HG02571 (cell line): ENCODE results near the gene KDM6B.

ENCODE experiments used
- ATAC-seq: cut with Tn5 transposase; IDR thresholded peaks from one replicate; pipeline ENCODE4 v1.9.1; 2021; ENCODE audit warnings: mild to moderate bottlenecking, moderate library complexity; ENCODE audit not compliant: unreplicated experiment

KDM6B gene

DNA sequence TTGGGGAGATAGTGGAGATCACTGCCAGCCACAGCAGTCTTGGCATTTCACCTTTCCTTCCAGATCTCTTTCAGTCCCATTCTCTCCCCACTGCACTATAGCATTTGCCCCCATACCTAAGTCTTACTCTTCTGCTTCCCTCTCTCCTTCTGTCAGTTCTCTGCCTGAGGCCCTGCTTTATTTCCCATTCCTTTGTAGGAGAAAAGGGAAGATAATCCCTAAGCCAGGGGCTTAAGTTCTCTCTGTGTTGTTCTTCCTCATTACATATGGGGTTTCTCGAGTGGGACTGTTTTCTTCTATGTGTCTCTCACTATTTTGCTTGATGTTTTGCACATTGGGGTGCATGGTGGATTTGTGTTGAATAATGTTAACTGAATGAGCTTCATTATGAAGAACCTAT is 6.4 kb downstream of the KDM6B start:
- no peak for ATAC-seq

DNA sequence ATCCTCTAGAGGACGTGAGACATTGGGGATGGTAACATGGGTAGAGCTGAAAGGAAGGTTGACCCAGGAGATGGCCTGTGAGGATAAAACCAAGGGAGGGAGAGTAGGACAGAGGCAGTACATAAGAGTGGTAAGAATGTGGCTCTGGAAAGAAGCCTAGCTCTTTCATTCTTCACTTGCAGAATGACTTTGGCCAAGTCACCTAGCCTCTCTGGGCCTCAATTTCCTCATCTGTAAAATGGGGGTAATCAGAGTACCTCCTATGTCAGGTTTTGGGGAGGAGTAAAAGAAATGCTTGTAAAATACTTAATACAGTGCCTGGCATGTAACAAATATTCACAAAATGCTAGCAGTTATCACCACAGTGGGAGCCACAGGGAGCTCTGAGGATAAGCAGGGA is 6.9 kb downstream of the KDM6B start:
- ATAC-seq, result no peak

DNA sequence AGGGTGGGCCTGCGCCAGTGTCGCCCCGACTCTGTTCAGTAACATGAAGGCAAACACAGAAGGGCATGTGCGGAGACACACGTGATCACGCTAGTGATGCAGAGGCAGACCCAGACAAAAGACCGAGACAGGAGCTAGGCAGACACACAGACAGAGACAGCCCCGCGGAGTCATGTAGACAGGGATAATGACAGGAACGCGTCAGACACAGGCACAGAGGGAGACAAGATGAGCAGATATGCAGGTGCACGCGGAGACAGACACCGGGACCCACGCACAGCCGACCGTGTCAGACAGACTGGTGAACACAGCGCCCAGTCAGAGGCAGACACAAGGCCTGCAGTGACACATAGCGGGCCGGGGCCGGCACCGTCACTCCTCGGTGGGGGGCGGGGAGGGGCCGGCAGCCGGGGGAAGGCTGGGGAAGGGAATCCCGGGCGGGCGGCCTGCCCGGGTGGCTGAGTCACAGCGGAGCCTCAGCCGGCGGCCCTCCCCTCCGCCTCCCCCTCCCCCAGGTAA is 7.4 kb downstream of the KDM6B start:
- ATAC-seq, result peak; percentile 4

DNA sequence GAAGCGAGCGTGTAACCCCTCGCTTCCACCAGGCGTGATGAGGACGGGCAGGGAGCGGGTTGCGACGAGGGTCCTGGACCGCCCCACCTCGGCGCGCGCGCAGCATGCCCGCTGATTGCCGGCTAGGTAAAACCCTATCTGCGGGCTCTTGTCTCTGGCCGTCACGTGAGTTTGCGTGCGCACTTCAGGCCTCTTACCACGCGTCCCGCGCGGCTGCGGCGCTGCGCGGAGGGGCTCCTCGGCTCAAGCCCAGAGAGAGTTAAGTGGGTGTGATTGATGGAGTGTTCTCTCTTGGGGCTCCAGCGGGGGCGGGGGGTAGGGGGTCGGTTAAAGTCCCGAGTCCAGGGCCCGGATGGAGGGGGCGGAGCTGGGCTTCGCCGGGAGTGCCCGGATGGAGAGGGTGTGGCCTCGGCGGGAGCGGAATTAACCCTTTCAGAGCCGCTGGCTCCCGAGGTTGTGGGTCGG is 7.9 kb downstream of the KDM6B start:
- ATAC-seq, result peak; percentile 11

DNA sequence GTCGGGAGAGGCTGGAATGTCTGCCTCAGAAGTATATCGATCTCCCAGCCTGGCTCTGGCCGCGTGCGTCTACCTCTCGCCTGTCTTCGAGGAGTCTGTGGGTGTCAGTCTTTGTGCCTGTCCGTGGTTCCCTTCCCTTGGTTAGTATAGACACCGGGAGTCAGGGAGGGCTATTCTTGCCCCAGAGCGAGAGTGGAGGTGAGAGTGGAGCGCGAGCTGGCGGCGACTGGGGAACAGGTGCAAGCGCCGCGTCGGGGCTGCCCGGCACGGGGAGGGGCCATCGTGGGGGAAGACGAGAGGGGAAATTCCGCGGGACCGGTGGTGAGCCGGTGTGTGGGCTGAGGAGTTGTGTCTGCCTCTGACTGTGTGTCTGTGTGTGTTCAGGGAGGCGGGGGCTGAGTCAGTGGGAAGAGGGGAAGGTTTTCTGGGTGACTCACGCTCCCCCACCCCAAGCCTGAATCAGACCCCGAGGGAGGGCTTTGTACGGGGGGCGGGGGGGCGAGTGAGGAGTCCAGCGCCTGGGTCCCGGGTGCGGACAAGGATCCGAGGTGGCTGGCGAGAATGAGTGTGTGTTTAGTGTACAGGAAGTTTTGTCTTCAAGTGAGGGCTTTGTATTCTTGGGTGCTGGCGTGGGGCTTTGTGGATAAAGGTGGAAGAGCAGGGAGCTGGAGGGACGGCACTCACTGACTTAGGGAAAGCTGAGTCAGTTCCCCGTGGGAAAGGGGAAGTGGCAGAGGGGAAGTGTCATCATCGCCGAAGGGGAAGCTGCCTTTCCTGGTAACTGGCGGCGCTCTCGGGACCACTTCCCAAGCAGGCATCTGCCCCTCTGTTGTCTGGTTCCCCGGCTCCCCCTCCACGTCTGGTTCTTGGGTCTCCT is 8.6 kb downstream of the KDM6B start:
- peak; percentile 22 for ATAC-seq

DNA sequence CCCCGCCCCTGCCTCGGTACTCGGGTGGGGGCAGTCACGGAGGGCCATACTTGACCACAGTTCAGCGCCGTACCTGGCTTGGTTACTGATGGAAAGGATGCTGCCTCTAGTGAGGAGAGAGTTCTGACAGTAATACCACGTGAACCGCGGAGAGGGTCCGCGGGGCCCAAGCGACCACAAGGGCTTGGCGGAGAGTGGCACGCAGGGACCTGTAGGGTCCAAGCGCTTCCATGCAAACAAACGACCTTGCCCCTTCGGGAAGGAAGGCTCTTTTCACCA is 9.2 kb downstream of the KDM6B start:
- no peak for ATAC-seq

DNA sequence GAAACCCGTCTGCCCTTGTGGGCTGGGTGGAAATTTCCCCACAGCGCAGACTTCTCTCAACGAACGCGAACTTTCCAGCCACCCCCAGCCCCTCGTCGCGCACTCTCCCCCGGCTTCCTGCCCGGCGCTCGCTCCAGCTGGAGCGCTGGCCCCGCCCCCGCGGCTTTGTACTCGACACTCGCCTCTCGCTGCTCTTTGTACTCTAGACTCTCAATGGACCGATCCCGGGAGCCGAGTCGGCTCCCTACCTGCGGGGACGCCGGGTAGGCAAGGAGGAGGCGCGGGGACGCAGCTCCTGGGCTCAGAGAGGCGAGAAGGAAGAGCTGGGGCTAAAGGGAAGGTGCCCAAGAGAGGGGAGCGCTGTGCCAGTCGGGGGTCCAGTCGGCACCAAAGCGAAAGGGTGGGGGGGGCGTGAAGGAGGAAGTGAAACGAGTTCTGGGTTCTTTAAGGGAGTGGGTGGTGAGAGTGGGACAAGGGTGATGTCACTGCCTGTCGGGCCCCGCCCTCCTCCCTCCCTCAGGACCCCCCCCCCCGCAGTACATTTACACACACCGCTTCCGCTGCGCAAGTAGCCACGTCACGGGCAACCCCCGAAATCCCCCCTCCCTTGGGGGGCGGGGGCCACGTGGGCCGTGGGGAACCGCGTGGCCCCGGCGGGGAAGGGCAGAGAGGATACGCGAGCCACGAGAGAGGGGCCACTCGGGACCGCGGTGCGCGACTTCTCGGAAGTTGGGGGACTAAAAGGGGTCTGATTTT is 9.7 kb downstream of the KDM6B start:
- no peak for ATAC-seq

DNA sequence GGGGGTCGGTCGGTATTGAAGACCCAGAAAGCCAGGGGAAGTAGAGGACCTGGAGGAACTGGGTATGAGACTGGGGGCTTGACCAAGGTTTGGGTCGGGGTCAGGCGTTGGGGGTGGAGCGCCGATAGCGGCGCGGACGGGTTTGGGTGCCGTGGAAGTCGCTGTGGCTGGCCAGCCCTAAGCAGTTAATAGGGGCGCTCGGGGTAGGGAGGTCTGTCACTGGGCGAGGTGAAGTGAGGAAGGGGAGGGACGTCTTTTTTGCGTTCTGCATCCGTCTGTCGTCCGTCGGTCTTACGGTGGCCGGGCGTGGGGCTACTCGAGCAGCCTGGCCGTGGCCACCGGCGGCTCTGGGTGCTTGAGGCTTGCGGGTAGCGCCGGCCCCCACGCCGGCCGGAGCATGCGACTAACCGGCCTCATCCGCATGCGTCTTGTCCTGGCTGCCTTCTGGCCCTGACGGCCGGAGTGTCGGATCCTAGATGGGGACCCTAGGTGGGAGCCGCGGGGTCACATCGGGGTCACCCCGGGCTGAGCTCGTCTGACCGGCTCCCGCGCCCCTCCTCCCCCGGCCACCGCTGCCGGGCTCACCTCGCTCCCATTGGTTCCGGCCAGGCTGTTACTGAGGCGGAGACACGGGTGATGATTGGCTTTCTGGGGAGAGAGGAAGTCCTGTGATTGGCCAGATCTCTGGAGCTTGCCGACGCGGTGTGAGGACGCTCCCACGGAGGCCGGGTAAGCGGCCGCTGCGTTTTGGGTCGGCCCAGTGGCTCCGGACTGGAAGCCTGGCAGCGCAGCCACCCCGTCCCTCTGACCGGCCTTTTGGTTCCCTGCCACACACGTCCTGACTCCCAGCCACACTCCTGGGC is 10.5 kb downstream of the KDM6B start:
- peak; percentile 46 for ATAC-seq

DNA sequence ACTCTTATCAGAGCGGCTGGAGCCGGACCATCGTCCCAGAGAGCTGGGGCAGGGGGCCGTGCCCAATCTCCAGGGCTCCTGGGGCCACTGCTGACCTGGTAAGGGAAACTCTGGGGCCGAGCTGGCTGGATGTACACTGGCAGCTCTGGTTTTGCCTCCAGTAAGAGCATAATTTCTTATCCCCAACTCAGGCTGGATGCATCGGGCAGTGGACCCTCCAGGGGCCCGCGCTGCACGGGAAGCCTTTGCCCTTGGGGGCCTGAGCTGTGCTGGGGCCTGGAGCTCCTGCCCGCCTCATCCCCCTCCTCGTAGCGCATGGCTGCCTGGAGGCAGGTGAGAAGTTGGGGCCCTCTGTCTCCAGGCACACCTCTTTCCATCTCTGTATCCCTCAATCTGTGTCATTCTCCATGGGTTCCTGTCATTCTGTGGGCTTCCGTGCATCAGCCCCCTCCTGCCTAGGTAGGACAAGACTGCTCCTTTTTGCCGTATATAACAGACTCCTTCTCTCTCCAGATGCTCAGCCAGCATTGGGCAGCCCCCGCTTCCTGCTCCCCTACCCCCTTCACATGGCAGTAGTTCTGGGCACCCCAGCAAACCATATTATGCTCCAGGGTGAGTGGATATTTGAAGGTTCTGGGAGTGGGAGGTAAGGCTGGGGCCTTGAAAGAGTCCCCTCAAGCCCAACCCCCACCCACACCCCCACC is 11.5 kb downstream of the KDM6B start:
- no peak for ATAC-seq

DNA sequence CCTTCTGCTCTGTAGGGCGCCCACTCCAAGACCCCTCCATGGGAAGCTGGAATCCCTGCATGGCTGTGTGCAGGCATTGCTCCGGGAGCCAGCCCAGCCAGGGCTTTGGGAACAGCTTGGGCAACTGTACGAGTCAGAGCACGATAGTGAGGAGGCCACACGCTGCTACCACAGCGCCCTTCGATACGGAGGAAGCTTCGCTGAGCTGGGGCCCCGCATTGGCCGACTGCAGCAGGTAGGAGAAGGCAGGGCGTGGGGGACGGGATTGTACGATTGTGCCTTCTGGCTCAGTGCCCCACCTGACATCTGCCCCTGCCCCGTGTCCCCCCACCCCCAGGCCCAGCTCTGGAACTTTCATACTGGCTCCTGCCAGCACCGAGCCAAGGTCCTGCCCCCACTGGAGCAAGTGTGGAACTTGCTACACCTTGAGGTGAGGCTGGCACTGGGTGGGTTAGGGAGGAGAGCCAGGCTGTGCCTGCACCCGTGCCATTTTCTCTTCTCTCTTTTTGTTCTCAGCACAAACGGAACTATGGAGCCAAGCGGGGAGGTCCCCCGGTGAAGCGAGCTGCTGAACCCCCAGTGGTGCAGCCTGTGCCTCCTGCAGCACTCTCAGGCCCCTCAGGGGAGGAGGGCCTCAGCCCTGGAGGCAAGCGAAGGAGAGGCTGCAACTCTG is 12.2 kb downstream of the KDM6B start:
- ATAC-seq, result no peak

DNA sequence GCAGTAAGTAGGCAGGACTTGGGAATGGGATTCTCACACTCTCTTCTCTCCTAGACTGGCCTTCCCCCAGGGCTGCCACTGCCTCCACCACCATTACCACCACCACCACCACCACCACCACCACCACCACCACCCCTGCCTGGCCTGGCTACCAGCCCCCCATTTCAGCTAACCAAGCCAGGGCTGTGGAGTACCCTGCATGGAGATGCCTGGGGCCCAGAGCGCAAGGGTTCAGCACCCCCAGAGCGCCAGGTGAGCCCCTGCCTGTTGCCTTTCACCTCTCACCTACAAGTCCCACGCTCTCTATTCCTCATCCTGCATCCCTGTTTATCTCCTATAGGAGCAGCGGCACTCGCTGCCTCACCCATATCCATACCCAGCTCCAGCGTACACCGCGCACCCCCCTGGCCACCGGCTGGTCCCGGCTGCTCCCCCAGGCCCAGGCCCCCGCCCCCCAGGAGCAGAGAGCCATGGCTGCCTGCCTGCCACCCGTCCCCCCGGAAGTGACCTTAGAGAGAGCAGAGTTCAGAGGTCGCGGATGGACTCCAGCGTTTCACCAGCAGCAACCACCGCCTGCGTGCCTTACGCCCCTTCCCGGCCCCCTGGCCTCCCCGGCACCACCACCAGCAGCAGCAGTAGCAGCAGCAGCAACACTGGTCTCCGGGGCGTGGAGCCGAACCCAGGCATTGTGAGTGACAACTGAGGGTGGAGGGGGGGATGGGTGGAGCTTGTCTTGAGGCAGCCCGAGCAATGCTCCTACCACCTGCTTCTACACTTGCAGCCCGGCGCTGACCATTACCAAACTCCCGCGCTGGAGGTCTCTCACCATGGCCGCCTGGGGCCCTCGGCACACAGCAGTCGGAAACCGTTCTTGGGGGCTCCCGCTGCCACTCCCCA is 13.0 kb downstream of the KDM6B start:
- no peak for ATAC-seq

DNA sequence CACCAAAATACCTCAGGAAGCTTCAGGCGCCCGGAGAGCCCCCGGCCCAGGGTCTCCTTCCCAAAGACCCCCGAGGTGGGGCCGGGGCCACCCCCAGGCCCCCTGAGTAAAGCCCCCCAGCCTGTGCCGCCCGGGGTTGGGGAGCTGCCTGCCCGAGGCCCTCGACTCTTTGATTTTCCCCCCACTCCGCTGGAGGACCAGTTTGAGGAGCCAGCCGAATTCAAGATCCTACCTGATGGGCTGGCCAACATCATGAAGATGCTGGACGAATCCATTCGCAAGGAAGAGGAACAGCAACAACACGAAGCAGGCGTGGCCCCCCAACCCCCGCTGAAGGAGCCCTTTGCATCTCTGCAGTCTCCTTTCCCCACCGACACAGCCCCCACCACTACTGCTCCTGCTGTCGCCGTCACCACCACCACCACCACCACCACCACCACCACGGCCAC is 14.1 kb downstream of the KDM6B start:
- ATAC-seq, result no peak

DNA sequence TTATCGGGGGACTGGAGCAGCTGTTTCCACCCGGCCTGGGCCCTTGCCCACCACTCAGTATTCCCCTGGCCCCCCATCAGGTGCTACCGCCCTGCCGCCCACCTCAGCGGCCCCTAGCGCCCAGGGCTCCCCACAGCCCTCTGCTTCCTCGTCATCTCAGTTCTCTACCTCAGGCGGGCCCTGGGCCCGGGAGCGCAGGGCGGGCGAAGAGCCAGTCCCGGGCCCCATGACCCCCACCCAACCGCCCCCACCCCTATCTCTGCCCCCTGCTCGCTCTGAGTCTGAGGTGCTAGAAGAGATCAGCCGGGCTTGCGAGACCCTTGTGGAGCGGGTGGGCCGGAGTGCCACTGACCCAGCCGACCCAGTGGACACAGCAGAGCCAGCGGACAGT is 14.7 kb downstream of the KDM6B start:
- no peak for ATAC-seq

DNA sequence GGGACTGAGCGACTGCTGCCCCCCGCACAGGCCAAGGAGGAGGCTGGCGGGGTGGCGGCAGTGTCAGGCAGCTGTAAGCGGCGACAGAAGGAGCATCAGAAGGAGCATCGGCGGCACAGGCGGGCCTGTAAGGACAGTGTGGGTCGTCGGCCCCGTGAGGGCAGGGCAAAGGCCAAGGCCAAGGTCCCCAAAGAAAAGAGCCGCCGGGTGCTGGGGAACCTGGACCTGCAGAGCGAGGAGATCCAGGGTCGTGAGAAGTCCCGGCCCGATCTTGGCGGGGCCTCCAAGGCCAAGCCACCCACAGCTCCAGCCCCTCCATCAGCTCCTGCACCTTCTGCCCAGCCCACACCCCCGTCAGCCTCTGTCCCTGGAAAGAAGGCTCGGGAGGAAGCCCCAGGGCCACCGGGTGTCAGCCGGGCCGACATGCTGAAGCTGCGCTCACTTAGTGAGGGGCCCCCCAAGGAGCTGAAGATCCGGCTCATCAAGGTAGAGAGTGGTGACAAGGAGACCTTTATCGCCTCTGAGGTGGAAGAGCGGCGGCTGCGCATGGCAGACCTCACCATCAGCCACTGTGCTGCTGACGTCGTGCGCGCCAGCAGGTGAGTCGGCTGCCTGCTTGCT is 15.2 kb downstream of the KDM6B start:
- no peak for ATAC-seq

DNA sequence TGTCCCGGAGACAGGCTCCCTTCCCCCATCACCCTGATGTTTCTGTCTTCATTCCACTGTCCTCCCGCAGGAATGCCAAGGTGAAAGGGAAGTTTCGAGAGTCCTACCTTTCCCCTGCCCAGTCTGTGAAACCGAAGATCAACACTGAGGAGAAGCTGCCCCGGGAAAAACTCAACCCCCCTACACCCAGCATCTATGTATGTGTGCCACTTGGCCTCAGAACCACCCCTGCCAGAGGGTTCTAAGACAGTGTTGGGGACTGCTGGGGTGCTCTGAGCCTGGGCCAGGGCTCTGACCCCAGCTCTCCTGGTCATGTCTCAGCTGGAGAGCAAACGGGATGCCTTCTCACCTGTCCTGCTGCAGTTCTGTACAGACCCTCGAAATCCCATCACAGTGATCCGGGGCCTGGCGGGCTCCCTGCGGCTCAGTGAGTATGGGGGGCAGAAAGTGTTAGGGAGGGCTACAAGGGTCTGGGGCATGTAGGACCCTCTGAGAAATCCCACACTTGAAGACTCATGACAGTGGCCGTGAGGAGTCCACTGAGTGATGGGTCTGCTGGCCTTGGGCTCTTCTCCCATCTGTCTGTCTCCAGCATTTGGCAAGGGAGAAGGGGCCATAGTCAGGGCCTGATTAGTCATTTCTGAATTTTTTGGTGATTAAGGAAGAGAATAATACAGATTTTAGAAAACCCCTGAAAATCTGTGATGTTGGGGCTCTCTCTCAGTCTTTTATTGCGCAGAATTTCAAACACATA is 15.9 kb downstream of the KDM6B start:
- no peak for ATAC-seq

DNA sequence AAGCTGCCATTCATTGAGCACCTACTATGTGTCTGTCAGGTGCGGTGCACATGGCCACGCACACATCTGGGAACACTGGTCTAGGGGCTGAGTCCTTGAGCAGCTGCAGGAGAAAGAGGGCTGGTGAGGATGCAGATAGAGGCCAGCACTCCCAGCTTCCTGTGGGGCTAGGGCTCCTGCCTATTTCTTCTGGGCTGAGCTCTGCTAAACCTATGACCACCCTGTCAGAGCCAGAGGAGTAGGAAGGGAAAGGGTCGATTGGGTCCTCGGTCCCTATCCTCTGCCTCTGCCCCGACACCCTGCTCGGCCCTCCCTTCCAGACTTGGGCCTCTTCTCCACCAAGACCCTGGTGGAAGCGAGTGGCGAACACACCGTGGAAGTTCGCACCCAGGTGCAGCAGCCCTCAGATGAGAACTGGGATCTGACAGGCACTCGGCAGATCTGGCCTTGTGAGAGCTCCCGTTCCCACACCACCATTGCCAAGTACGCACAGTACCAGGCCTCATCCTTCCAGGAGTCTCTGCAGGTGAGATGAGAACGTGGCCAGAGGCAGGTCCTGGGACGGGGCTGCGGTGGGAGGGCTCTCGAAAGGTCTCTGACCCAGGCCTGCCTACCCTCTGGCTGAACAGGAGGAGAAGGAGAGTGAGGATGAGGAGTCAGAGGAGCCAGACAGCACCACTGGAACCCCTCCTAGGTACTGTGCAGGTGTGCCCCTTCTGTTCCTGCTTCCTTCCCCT is 16.9 kb downstream of the KDM6B start:
- ATAC-seq, result no peak
